Amniotic epithelial cell (primary cell): Measurements from ENCODE around the gene APOB.
"Not testable (repeated sequence)": the region's sequence is repeated elsewhere in the genome, so short reads cannot be mapped to it uniquely, and the experiment has no call there.

ENCODE experiments used
- DNase-seq: peaks from one replicate; pipeline ENCODE4 v3.0.0-alpha.2; 2010; ENCODE audit warnings: low read depth

The APOB gene

GRCh38 chr2:21032338-21033236 is 11.3 kb downstream of the APOB start:
- no peak for DNase-seq

DNA sequence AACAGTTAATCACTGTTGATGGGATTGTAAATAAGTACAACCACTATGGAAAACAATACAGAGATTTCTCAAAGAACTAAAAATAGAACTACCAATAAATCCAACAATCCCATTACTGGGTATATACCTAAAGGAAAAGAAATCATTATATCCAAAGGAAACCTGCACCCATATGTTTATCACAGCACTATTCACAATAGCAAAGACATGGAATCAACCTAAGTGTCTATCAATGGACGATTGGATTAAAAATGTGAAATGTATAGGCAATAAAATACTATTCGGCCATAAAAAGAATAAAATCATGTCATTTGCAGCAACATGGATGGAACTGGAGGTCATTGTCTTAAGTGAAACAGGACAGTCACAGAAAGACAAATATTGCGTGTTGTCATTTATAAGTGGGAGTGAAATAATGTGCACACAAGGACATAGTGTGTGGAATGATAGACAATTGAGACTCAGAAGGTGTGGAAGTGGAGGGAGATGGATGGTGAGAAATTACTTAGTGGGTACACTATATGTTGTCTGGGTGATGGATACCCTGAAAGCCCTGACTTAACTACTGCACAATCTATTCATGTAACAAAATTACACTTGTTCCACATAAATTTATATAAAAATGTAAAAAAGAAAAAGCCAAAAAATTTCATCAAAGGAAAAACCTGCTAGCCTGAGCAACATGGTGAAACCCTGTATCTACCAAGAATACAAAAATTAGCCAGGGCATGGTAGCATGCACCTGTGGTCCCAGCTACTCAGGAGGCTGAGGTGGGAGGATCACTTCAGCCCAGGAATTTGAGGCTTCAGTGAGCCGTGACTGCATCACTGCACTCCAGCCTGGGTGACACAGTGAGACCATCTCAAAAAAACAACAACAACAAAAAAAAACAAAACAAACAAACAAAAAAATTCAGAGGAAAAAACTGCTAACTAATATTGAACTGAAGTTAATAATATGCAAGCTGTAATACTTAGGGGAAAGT is 12.6 kb downstream of the APOB start:
- no peak for DNase-seq

GRCh38 chr2:21029519-21029918 is 14.4 kb downstream of the APOB start:
- DNase-seq = no peak

GRCh38 chr2:21028951-21029350 is 14.9 kb downstream of the APOB start:
- not testable (repeated sequence) for DNase-seq

- DNase-seq = no peak
These were observed 15.6 kb downstream of the APOB start for GRCh38 chr2:21028021-21028947.

- DNase-seq = no peak
These were observed 17.2 kb downstream of the APOB start for GRCh38 chr2:21026479-21027282.

- no peak for DNase-seq
These were observed 18.0 kb downstream of the APOB start for GRCh38 chr2:21025690-21026478.

- DNase-seq = no peak
These were observed 19.0 kb downstream of the APOB start for GRCh38 chr2:21024722-21025389.

DNA sequence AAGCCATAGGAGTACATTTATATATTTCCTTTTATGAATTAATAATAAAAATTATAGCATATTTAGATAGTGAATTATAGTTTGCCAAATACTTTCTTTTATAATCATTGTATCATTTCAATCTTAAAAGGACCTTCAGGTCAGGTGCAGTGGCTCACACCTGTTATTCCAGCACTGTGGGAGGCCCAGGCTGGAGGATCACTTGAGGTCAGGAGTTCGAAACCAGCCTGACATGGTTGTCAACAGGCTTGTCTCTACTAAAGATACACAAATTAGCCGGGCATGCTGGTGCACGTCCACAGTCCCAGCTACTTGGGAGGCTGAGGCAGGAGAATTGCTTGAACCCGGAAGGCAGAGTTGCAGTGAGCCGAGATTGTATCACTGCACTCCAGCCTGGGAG is 19.7 kb downstream of the APOB start:
- no peak for DNase-seq

DNA sequence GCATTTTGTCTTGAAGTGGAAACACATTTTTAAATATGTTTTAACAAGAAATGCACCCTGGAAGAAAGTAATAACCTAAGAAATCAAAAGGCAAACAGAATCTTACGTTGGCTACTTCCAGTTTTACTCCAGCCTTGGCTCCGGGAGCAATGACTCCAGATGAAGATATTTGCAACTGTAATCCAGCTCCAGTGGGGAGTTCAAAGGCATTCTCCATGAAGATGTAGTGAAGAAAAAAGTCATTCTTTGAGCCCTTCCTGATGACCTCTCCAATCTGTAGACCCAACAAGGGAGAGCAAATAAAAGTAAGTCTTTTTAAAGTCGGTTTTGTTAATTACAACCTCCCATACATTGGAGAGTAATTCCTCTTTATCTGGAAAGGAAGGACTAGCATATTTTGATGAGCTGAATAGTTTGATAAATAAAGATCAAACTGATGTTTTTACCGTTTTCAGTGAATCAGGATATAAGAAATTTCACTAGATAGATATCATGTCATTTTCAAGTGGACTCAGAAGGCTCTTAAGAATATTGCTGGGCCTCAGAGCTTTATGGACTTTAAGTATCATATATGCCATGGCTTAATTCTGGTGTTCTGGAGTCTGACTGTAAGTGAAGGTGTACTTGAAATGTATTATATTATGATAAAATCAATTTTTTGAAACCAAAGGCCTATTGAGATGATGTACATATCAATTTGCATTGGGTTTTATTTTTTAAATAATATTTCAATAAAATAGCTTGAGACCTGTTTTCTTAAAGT is 20.3 kb downstream of the APOB start:
- DNase-seq = no peak

DNA sequence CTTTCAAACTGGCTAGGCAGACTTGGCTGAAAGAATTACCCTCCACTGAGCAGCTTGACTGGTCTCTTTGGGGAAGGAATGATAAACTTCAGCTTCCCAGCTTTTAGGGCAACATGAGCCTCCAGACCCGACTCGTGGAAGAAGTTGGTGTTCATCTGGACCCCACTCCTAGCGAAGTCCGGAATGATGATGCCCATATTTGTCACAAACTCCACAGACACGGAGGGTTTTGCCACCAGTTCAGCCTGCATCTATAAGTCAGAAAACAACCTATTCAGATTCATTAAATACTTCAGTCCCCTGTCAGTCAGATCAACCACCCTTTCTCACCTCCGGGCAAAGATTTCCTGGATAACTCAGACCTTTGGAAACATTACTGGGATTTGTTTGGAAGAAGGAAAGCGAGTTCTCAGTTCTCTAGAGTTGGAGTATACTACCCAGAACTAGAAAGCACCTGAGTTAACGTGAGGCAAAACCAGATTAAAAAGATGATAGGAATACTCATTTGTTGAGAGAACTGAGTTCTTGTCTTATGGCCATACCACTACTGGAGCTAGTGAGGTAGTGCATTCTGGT is 21.0 kb downstream of the APOB start:
- DNase-seq = no peak

- no peak for DNase-seq
These were observed 22.4 kb downstream of the APOB start for GRCh38 chr2:21021430-21021829.

DNA sequence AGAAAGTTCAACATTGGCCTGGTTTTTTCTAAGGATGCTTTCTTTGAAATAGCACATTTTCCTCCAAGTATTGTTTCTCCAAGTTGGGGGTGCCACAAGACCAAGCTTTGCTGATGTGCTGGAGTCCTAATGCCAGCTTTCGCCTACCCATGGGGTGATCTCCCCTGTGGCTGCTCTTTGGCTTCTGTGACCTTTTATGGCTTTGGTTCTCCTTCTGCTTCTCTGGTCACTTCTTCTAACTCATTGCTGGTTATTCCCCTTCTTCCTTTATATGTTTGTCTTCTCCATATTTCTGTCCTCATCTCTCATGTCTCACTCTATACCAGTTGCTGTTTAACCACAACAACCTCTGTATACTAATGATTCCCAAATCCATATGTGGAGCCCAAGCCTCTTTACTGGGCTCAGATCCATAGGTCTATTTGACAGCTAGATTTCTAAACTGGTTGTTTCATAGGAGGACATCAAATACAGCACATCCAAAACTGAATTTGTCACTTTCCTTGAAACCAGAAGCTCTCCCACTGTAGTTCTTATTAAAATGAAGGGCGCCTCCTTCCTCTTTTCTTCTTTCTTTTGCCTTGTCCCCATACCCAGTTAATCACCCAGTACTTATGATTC is 23.1 kb downstream of the APOB start:
- no peak for DNase-seq

DNA sequence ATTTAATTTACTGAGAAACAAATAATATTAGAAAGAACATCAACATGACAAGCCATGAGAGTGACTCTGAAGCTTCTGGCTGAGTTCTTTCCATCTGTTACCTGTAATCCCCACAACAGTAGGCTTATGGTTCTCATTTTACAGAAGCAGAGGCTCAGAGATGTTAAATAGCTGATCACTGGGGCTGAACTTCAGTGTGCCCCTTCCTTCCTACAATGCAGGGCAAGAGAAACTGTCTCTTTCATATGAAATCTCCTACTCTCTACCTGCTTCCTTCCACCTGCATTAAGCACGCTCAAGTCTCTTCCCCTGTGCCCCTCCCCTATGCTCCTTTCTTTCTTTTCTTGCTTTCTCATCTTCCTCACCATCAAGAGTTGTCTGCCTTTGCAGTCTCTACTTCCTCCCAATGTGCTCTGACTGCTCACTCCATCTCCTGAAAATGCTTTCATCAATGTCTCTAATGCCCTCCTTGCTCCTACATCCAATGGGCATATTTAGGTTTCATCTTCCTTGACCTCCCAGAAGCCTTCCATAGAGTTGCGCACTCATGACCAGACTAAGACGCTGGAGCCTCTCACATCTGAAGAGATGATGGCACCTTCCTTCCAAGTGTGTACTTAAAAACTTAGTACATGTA is 23.7 kb downstream of the APOB start:
- no peak for DNase-seq

DNA sequence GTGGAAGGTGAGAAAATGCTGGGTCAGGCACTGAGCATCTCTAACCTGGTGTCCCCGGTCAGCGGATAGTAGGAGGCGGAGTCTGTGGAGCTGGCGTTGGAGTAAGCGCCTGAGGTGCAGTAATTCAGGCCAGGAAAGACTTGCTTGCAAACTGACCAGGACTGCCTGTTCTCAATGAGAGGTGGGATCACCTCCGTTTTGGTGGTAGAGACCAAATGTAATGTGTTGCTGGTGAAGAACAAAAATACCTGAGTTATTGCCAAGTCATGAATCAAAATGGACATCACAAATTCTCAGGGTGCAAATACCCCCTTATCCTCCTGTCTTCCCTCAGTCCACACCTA is 24.2 kb downstream of the APOB start:
- no peak for DNase-seq

- DNase-seq = no peak
These were observed 24.7 kb downstream of the APOB start for GRCh38 chr2:21019000-21019677.

GRCh38 chr2:21018290-21018689 is 25.6 kb downstream of the APOB start:
- DNase-seq = no peak
